ENCODE data around the gene STIMATE.

GRCh38 chr3:52934630-52935530 is 37.5 kb upstream of the STIMATE start:
- TF ChIP-seq CTCF (IDR thresholded peaks at IDR 0.05) (peak; percentile 86), ZFX (IDR thresholded peaks at IDR 0.05; ENCODE audit: borderline replicate concordance) (no peak)

All from 22Rv1 (cell line).